Keratinocyte (primary cell): Measurements from ENCODE around the gene ELAVL4. TPM values are rescaled to one million over a fixed set of nuclear protein-coding genes. Genes with fewer than 3 reads are reported as not detected.

ENCODE experiments used
- DNase-seq: peaks from one replicate; pipeline ENCODE4 v3.0.0-alpha.2; 2011; ENCODE audit warnings: low read depth, missing footprints, low spot score
- FAIRE-seq: peaks from 2 replicates; lab custom pipeline; 2011; peaks lifted over from hg19 to GRCh38; lab: Jason Lieb, UNC
- H2AFZ ChIP-seq: 2 replicates; pipeline ENCODE4 v1.6.0; 2012; ENCODE audit warnings: low read length, control low read depth, inconsistent platforms; ENCODE audit not compliant: control insufficient read depth
- H3K27ac ChIP-seq: 2 replicates; pipeline ENCODE4 v1.5.1; 2011; ENCODE audit warnings: low read length; ENCODE audit not compliant: control insufficient read depth, insufficient read depth
- H3K27me3 ChIP-seq: 3 replicates; pipeline ENCODE4 v1.6.0; 2011; ENCODE audit warnings: low read length; ENCODE audit not compliant: control insufficient read depth, insufficient read depth; ENCODE audit errors: extremely low read depth
- H3K36me3 ChIP-seq, 2 experiments: 2 replicates in 1 of 2; 3 replicates in 1 of 2; pipeline ENCODE4 v1.5.1; 2011; ENCODE audit warnings: low read length in 2 of 2, mild to moderate bottlenecking in 1 of 2; ENCODE audit not compliant: control insufficient read depth in 2 of 2, insufficient read depth in 2 of 2; ENCODE audit errors: extremely low read depth in 1 of 2
- H3K4me1 ChIP-seq: 3 replicates; pipeline ENCODE4 v1.5.1; 2011; ENCODE audit warnings: low read length; ENCODE audit not compliant: control insufficient read depth, insufficient read depth; ENCODE audit errors: extremely low read depth
- H3K4me2 ChIP-seq: 3 replicates; pipeline ENCODE4 v1.6.0; 2011; ENCODE audit warnings: low read depth, low read length; ENCODE audit not compliant: control insufficient read depth, insufficient read depth; ENCODE audit errors: extremely low read depth
- H3K4me3 ChIP-seq, 3 experiments: fragments of 200-600 bp in 1 of 3; sonication (generic) in 1 of 3; 2 replicates in 2 of 3; 3 replicates in 1 of 3; pipeline ENCODE4 v1.5.1; 2011 to 2016; ENCODE audit warnings: low read length in 3 of 3, mild to moderate bottlenecking in 3 of 3, control low read depth in 2 of 3, inconsistent platforms in 1 of 3, low read depth in 1 of 3, mixed read lengths in 1 of 3, mixed run types in 1 of 3, moderate library complexity in 1 of 3; ENCODE audit not compliant: control insufficient read depth in 2 of 3, insufficient read depth in 2 of 3; ENCODE audit errors: extremely low read depth in 1 of 3
- H3K79me2 ChIP-seq: 2 replicates; pipeline ENCODE4 v1.6.0; 2012; ENCODE audit warnings: low read length; ENCODE audit not compliant: control insufficient read depth, insufficient read depth
- H3K9ac ChIP-seq: 3 replicates; pipeline ENCODE4 v1.6.0; 2011; ENCODE audit warnings: low read length; ENCODE audit not compliant: control insufficient read depth, insufficient read depth; ENCODE audit errors: extremely low read depth
- H3K9me1 ChIP-seq: 3 replicates; pipeline ENCODE4 v1.6.0; 2011; ENCODE audit warnings: low read length; ENCODE audit not compliant: control insufficient read depth, insufficient read depth; ENCODE audit errors: extremely low read depth
- H3K9me3 ChIP-seq: 2 replicates; pipeline ENCODE4 v1.5.1; 2012; ENCODE audit warnings: low read depth, low read length; ENCODE audit not compliant: control insufficient read depth
- H4K20me1 ChIP-seq: 3 replicates; pipeline ENCODE4 v1.6.0; 2011; ENCODE audit warnings: low read length; ENCODE audit not compliant: control insufficient read depth, insufficient read depth; ENCODE audit errors: extremely low read depth
- EZH2 ChIP-seq: IDR thresholded peaks from one replicate; pipeline ENCODE4 v1.6.1; 2012; ENCODE audit warnings: inconsistent platforms, mild to moderate bottlenecking, low read length, moderate library complexity
- dilution Hi-C: fragments of 300-500 bp; cut with MboI; formaldehyde crosslinking; loops from one replicate; pipeline ENCODE4 v1.7.0; 2020; ENCODE audit warnings: low sequenced_read_pairs; ENCODE audit not compliant: extremely low pct_ligation_motif_present
- polyA plus RNA-seq, 5 experiments: library from polyadenylated mRNA; depleted of rRNA in 3 of 5; stranded (reverse) in 3 of 5; stranded (forward) in 1 of 5; unstranded in 1 of 5; fragments of >200 nt; gene quantifications; 1 replicate in 1 of 5; 2 replicates in 3 of 5; 3 replicates in 1 of 5; pipeline versions ENCODE4 v1.2.1 to v1.2.3, GENCODE V29; 2011 to 2012; ENCODE audit warnings: missing spikeins in 2 of 5, low read depth in 1 of 5, low replicate concordance in 1 of 5
- TF ChIP-seq, protein P1 (sequence below), 3 experiments: IDR thresholded peaks in 1 of 3; conservative IDR thresholded peaks in 1 of 3; optimal IDR thresholded peaks in 1 of 3; 2 replicates in 2 of 3; 3 replicates in 1 of 3; pipeline versions ENCODE3 to v1.5.1; 2011; ENCODE audit warnings: low read length in 3 of 3, mild to moderate bottlenecking in 3 of 3, moderate library complexity in 2 of 3, control low read depth in 1 of 3, inconsistent platforms in 1 of 3; ENCODE audit not compliant: insufficient read depth in 2 of 3; ENCODE audit errors: extremely low read depth in 1 of 3

The ELAVL4 gene
- polyA plus RNA-seq, 1 donor (not counting 4 experiments of a cell fraction or from before 2014, with no cell fraction given), result not detected

DNA sequence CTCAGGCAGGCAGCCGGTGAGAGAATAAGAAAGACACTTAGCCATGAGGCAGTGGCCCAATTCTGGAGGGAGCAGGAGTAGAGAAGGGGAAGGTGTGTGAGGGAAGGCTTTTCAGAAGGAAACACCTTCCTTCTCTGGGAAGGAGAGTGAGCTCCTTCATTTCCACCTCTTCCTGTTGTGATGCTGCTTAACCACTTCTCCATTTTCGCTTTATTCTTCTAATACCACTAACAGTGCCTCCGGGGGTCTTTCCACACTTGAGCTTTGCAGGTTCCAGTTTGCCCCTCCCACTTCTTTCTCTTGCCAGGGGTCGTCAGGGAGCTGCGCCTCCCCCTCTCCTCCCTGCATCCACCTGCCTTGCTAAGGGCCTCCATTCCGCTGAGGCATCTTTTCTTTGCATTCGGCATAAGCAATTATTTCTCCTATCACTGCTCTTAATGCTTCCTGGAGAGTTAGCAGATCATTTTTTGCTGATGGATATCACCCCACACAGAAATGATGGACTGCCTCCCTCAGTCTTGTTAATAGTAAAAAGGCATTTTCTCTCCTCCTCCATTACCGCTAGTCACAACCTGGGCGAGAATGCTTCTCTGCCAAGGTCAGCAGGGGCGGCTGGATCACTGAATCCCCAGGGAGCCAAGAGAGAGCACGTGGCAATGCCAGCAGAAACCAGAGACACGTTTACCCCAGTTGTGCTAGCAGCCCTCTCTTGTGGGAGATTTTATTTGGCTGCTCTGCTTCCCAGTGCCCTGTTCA lies 74.8 kb downstream of the ELAVL4 start:
- TF ChIP-seq EZH2, result no peak
- TF ChIP-seq, protein P1, sequence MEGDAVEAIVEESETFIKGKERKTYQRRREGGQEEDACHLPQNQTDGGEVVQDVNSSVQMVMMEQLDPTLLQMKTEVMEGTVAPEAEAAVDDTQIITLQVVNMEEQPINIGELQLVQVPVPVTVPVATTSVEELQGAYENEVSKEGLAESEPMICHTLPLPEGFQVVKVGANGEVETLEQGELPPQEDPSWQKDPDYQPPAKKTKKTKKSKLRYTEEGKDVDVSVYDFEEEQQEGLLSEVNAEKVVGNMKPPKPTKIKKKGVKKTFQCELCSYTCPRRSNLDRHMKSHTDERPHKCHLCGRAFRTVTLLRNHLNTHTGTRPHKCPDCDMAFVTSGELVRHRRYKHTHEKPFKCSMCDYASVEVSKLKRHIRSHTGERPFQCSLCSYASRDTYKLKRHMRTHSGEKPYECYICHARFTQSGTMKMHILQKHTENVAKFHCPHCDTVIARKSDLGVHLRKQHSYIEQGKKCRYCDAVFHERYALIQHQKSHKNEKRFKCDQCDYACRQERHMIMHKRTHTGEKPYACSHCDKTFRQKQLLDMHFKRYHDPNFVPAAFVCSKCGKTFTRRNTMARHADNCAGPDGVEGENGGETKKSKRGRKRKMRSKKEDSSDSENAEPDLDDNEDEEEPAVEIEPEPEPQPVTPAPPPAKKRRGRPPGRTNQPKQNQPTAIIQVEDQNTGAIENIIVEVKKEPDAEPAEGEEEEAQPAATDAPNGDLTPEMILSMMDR (optimal IDR thresholded peaks at IDR 0.05 in 1 of 3, IDR thresholded peaks at IDR 0.05 in 1 of 3, conservative IDR thresholded peaks at IDR 0.05 in 1 of 3; ENCODE audit: extremely low read depth in 1 of 3, insufficient read depth in 2 of 3, low read length in 3 of 3), result no peak
- Histone ChIP-seq H4K20me1 (no peaks in the 10 kb centered on the region), H3K4me3 (no peak overlapping the region), H3K9me3 (no peaks in the 10 kb centered on the region), H3K36me3 (no peaks in the 10 kb centered on the region), H3K9ac (no peak overlapping the region), H3K9me1 (no peaks in the 10 kb centered on the region), H3K27me3 (no peaks in the 10 kb centered on the region), H3K4me2 (no peak overlapping the region), H3K4me1 (no peaks in the 10 kb centered on the region), H2AFZ (no peak overlapping the region), H3K27ac (no peak overlapping the region), H3K79me2 (no peaks in the 10 kb centered on the region)
- no peak for DNase-seq
- no peak for FAIRE-seq
- dilution Hi-C loops, result no loop called here

DNA sequence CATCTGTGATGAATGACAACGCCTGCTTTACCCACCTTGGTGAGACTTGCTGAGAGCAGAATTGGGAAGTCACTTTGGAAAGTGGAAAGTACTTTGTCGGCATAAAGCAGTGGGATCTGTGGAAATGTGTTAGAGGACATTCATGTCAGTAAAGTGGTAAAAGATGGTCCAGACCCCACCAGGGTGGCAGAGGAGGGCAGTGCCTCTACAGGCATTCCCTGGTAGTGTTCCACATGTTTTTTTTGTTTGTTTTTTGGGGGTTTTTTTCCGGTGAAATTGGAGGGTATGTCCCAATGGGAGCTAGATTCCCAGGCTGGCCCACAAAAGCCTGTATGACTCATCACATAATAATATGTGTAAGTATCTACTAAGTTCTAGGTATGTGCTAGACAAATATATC lies 80.6 kb downstream of the ELAVL4 start:
- no peak overlapping the region for H2AFZ ChIP-seq
- no peaks in the 10 kb centered on the region for H3K36me3 ChIP-seq
- no peaks in the 10 kb centered on the region for H4K20me1 ChIP-seq
- no peak overlapping the region for H3K27ac ChIP-seq
- no peak overlapping the region for H3K9ac ChIP-seq
- no peaks in the 10 kb centered on the region for H3K79me2 ChIP-seq
- TF ChIP-seq EZH2, result no peak
- TF ChIP-seq, protein P1 (optimal IDR thresholded peaks at IDR 0.05 in 1 of 3, IDR thresholded peaks at IDR 0.05 in 1 of 3, conservative IDR thresholded peaks at IDR 0.05 in 1 of 3; ENCODE audit: extremely low read depth in 1 of 3, insufficient read depth in 2 of 3, low read length in 3 of 3), result no peak
- DNase-seq (no peak), FAIRE-seq (no peak)
- no peaks in the 10 kb centered on the region for H3K27me3 ChIP-seq
- no peak overlapping the region for H3K4me2 ChIP-seq
- H3K4me3 ChIP-seq, result no peak overlapping the region
- dilution Hi-C loops, result no loop called here
- no peaks in the 10 kb centered on the region for H3K9me3 ChIP-seq
- H3K9me1 ChIP-seq, result no peaks in the 10 kb centered on the region
- H3K4me1 ChIP-seq, result no peaks in the 10 kb centered on the region
